D721Med (cell line): ENCODE results near the gene PLEKHF1.

ENCODE experiments used
- DNase-seq: peaks from one replicate; pipeline ENCODE4 v3.0.0; 2011; ENCODE audit warnings: low spot score; ENCODE audit not compliant: insufficient read length
- FAIRE-seq: peaks from 2 replicates; lab custom pipeline; 2011; peaks lifted over from hg19 to GRCh38; lab: Jason Lieb, UNC
- TF ChIP-seq, protein P1 (sequence below): IDR thresholded peaks from 2 replicates; pipeline ENCODE4 v1.5.1; 2012; ENCODE audit warnings: mild to moderate bottlenecking, control low read depth; ENCODE audit not compliant: insufficient read depth; ENCODE audit errors: missing control alignments

Gene PLEKHF1

GRCh38 chr19:29680447-29680846 is 15.2 kb downstream of the PLEKHF1 start:
- TF ChIP-seq, protein P1, sequence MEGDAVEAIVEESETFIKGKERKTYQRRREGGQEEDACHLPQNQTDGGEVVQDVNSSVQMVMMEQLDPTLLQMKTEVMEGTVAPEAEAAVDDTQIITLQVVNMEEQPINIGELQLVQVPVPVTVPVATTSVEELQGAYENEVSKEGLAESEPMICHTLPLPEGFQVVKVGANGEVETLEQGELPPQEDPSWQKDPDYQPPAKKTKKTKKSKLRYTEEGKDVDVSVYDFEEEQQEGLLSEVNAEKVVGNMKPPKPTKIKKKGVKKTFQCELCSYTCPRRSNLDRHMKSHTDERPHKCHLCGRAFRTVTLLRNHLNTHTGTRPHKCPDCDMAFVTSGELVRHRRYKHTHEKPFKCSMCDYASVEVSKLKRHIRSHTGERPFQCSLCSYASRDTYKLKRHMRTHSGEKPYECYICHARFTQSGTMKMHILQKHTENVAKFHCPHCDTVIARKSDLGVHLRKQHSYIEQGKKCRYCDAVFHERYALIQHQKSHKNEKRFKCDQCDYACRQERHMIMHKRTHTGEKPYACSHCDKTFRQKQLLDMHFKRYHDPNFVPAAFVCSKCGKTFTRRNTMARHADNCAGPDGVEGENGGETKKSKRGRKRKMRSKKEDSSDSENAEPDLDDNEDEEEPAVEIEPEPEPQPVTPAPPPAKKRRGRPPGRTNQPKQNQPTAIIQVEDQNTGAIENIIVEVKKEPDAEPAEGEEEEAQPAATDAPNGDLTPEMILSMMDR = no peak
- FAIRE-seq = no peak
- no peak for DNase-seq

GRCh38 chr19:29680937-29681336 is 15.7 kb downstream of the PLEKHF1 start:
- DNase-seq = no peak
- TF ChIP-seq, protein P1 = no peak
- no peak for FAIRE-seq

DNA sequence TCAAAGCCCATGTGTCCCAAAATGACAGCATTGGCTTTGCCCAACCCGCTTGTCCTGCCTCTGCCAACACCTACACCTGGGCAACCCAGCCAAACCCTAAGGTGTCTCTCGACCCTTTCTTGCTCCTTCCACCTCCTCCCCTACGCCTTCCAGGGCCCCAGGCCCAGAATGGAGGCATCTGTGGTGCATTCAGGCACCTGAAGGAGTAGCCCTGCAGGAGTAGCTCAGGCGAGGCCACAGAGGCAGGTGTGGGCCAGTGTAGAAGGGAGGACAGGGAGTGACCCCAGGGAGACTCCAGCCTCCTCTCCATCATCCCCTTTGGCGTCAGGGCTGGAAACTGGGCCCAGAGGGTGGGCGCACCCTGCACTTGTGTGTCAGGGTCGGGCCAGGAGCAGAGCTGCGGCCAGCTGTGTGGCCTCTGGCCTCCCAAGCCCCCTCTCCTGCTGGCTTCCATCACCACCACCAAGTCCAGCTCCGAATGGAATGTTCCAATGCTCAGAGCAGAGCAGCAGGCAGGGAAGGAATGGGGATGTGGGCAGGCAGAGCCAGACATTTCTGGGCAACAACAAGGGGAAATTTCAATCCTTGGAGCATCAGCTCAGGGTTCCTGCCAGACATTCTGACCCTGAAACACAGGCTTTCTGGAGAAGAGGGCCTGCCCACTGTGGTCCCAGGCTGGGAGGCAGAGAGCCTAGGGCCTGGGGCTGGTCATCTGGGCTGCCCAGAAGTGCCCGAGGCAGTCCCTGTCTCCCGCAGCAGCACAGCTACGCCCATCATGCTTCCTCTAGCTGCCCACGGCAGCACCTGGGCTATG is 16.4 kb downstream of the PLEKHF1 start:
- TF ChIP-seq, protein P1 = no peak
- DNase-seq = no peak
- no peak for FAIRE-seq

- TF ChIP-seq, protein P1 = no peak
- FAIRE-seq = no peak
Measured at GRCh38 chr19:29682236-29682895, 17.1 kb downstream of the PLEKHF1 start.

DNA sequence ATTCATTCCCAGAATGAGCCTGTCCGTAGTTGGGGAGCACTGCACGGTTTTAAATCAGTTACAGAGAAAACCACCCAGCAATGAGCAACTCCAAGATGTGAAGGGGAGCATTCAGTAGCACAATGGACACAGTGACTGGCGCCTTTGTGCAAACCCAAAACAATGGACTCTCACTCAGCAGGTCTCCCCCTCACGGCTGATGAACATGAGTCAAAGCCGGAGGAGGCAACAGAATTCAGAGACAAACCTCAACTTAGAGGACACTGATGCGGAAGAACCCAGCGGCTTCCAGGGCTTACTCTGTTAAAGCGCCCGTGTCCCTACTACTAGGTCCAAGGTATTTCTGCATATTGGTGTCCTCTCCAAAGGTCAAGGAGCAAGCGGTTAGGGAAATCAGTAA is 17.7 kb downstream of the PLEKHF1 start:
- FAIRE-seq (no peak), DNase-seq (no peak)
- TF ChIP-seq, protein P1 = no peak

More at GRCh38 chr19:29682236-29682895, 17.1 kb downstream of the PLEKHF1 start:
- DNase-seq = no peak

DNA sequence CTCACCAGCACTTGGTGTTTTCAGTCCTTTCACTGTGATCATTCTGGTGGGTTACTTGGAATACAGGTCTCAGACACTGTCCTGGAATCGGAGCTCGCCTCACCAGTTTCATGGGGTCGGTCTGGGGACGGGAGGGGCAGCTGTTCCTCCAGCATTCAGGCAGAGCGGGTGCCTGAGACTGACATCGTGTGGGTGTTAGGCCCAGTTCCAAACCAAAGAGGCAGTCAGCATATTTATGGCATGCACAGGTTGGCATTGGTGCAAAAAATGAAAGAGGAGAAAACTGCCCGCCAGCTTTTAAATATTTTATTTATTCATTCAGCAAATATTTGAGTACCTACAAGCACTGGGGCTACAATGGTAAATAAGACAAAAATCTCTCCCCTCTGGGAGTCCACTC is 20.1 kb downstream of the PLEKHF1 start:
- TF ChIP-seq, protein P1 = no peak
- FAIRE-seq (no peak), DNase-seq (no peak)
